GM19395 (cell line): ENCODE data around the gene RBM14.
"Not testable (repeated sequence)": the region's sequence is repeated elsewhere in the genome, so short reads cannot be mapped to it uniquely, and the experiment has no call there.

ENCODE experiments used
- ATAC-seq: cut with Tn5 transposase; IDR thresholded peaks from one replicate; pipeline ENCODE4 v1.9.1; 2021; ENCODE audit warnings: mild to moderate bottlenecking, moderate library complexity; ENCODE audit not compliant: unreplicated experiment

Gene RBM14

GRCh38 chr11:66616379-66617154, at the start of gene RBM14:
TSS of gene RBM14 (plus strand) at chr11:66616630. CDS start at chr11:66616721, 91 bp downstream.
- peak; percentile 88 for ATAC-seq

DNA sequence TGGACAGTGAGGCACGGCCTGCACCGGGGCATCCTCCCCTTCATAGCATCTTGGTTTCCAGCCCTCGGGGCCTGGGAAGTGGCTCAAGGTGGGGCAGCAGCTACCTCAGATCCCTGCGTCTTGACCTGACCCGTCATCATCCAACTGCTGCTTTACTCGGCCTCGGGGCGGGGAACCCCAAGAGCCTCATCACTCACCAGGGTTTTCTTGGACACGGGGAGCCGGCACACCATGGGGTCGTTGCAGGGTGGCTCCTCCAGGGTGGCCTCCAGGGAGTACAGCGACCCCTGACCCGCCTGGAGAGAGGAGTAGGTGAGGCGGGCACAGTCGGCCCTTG, 48.7 kb upstream of the RBM14 start:
- no peak for ATAC-seq

GRCh38 chr11:66568124-66568916, 48.1 kb upstream of the RBM14 start, which contains the start of gene CTSF:
TSS of gene CTSF (minus strand) at chr11:66568606. CDS start at chr11:66568486, 120 bp downstream.
- no peak for ATAC-seq

DNA sequence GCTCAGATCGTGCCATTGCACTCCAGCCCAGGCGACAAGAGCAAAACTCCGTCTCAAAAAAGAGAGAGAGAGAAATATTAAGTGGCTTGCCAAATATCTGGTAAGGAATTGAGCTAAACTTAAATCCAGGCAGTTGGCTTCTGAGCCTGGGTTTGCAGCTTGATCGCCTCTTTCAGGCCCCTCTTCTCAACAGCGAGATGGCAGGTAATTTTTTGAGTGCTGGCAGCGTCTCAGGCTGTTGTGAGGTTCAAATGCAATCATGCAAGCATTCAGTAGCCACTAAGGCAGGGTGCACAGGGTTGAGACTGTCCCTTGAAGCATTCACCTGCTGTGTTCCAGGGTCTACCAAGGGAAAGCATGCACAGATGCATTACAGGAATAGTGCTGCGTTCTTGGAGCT, 47.4 kb upstream of the RBM14 start:
- no peak for ATAC-seq

GRCh38 chr11:66570079-66570849, 46.2 kb upstream of the RBM14 start:
- ATAC-seq: no peak

- no peak for ATAC-seq
Measured at GRCh38 chr11:66570850-66571180, 45.6 kb upstream of the RBM14 start.

GRCh38 chr11:66579017-66579606, 37.3 kb upstream of the RBM14 start:
- ATAC-seq: no peak

GRCh38 chr11:66580803-66581202, 35.6 kb upstream of the RBM14 start:
- ATAC-seq: no peak

DNA sequence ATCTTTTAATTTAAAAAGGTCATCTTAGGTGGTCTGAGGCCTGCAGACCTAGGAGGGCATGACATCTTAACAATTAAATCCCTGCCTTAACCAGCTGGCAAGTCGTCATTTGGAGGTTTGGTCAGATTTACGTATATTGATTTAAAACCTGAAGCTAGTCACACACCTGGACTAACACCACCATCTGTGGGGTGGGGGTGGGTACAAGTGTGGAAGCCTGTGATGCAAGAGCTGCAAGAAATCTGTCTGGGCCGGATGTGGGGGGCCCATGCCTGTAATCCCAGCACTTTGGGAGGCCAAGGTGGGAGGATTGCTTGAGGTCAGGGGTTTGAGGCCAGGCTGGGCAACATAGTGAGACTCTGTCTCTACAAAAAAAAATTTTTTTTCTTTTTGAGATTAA, 35.2 kb upstream of the RBM14 start:
- ATAC-seq: no peak

GRCh38 chr11:66582565-66583147, 33.8 kb upstream of the RBM14 start:
- not testable (repeated sequence) for ATAC-seq

GRCh38 chr11:66585447-66585846, 31.0 kb upstream of the RBM14 start:
- not testable (repeated sequence) for ATAC-seq

DNA sequence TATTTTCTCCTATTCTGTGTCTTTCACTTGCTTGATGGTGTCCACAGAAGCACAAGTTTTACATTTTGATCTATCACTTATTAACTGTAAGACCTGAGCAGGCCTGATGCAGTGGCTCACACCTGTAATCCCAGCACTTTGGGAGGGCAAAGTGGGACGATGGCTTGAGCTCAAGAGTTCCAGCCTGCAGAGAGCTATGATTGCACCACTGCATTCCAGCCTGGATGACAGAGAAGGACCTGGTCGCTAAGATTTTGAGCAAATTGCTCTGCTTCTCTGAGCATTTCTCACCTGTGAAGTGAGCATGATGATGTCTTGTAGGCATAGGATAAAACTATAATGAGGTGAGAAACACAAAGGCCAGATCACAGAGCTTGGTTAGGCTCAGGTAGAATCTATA, 30.3 kb upstream of the RBM14 start:
- no peak for ATAC-seq

- ATAC-seq: not testable (repeated sequence)
Measured at GRCh38 chr11:66589315-66589714, 27.1 kb upstream of the RBM14 start.

DNA sequence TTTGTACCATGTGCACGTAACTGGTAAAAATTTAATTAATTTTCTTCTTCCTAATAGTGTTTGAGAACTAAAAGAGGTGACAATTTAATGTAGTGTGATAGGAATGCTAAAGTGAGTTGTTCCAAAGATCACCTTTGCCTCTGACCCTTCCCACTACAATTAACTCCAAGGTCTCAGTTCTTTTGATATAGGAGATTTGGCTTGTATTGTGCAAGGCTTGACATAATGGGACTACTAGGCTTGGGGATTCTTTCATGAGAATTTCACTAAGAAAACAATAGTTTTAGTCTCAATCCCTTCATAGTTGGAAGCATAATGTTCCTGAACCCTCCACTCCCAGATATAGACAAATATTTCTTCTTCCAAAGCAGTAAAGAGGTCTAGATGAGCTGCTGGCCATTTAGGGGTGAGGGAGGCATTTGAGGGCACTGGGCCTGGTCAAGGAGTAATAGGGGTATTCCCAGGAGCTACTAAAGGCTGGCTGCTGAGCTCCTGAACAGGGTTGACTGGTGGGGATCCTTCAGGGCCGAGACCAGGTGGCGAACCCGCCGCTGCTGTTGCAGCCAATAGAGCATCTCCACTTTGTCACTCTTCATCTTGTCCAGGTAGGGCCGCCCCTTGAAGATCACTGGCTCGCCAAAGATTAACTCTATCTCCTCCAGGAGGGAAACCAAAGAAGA, 26.3 kb upstream of the RBM14 start:
- no peak for ATAC-seq

- no peak for ATAC-seq
Measured at GRCh38 chr11:66591175-66591574, 25.3 kb upstream of the RBM14 start.

GRCh38 chr11:66592457-66593302, 23.8 kb upstream of the RBM14 start, which contains the start of the genes CCDC87 and CCS:
TSS of gene CCDC87 (minus strand) at chr11:66593063. CDS start at chr11:66593015, 48 bp downstream.
TSS of gene CCS (plus strand) at chr11:66593185. CDS start at chr11:66593262, 77 bp downstream.
- ATAC-seq: peak; percentile 92

- peak; percentile 21 for ATAC-seq
Measured at GRCh38 chr11:66593303-66593635, 23.2 kb upstream of the RBM14 start.

DNA sequence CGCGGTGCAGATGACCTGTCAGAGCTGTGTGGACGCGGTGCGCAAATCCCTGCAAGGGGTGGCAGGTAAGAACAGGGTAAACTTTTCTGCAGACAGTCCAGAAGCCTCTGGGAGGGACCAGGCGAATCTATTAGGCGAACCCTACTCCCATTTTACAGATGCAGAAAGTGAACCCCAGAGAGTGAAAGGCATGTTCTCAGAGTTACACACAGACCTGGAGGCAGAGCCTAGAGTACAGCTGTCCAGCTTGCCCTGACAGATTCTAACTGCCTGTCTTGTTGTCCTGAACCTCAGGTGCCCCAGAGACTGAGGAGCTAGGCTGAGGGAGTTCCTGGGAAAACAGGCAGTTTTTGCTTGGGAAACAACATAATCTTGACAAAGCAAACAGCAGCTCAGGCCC, 22.8 kb upstream of the RBM14 start:
- ATAC-seq: no peak

DNA sequence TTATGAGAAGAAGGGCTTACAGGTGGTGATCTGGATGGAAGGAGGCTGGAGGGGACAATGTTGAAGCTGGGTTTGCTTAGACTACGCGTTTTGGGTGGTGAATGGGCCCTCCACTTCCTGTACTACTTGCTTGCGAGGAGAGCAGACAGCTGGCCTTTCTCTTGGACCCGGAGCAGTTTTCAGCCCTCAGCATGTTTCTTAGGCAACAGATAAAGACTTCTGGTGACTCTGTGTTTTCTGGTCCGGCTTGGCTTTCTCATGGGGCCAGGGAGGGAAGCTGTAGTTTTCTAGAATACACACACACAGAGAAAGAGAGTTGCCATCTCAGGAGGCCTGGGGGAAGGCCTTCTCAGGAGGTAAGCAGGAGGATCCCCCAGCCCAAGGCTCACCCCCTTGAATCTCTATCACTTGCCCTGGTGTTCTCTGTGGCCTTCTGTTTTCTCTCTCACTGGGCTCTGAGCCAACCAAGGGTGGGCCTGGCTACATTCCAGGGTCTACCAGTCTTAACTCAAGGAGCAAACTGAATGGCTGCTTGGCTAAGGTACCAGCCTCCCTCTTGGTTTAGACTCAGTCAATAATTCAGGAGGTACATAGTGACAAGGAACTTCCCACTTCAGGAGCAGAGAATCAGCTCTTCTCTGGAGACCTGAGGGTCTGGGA, 21.1 kb upstream of the RBM14 start:
- ATAC-seq: no peak
